ENCODE measurements around the gene ZSCAN20.
A peak's percentile ranks its signal among the peaks of the same experiment; 100 is the strongest.

The ZSCAN20 gene

DNA sequence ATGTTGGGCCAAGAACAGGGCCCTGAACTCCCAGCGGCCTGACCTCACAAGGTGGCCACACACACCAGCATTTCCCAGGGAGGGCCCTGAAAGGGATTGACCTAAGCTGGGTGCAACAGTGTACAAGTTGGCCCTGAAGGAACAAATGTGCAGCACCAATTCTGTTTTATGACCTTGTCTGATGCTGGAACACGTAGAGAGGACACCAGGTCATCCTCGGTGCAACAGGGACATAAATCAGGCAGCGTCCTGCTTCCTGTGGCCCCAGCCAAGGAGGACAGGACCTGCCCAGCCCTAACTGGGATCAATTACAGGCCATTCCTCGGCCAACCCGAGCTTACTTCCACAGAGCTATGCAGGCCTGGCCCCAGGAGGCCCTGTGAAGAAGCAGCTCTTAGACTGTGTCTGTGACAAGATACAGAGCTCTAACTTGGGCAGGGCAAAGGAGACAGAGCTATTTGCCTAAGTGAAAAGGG lies 28.7 kb upstream of the ZSCAN20 start:
- DNase-seq (ENCODE audit: low read depth), result no peak

DNA sequence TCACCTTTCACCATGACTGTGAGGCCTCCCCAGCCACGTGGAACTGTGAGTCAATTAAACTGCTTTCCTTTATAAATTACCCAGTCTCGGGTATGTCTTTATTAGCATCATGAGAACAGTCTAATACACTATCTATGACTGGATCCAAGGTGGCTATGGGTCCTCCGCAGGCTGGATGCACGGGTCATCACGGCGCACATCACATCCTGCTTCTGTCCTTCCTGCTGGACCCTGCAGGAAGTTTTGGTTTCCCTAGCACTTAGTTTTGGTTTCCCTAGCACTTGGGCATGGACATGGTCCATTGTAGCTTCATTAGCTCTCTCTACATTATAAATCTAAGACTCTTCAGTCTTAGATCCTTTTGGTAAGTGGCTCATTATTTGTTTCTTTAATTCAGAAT lies 27.3 kb upstream of the ZSCAN20 start:
- no peak for DNase-seq (ENCODE audit: low read depth)

DNA sequence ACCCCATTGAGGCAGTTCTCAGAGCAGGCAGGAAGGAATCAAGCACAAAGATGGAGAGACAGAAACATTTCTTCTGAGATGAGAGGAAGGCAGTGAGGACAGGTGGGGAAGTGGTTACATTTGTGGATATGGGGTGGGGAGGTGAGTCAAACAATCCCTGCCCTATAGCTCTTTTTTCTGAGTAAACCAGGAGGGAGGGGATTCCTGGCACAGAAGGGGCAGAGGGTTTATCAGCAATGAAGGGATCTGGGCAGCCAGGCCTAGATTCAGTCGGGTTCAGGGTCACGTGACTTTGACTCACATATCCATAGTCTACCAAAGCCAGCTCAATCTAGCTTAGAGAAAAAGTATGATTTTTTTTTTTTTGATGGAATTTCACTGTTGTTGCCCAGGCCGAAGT lies 25.9 kb upstream of the ZSCAN20 start:
- no peak for DNase-seq (ENCODE audit: low read depth)

DNA sequence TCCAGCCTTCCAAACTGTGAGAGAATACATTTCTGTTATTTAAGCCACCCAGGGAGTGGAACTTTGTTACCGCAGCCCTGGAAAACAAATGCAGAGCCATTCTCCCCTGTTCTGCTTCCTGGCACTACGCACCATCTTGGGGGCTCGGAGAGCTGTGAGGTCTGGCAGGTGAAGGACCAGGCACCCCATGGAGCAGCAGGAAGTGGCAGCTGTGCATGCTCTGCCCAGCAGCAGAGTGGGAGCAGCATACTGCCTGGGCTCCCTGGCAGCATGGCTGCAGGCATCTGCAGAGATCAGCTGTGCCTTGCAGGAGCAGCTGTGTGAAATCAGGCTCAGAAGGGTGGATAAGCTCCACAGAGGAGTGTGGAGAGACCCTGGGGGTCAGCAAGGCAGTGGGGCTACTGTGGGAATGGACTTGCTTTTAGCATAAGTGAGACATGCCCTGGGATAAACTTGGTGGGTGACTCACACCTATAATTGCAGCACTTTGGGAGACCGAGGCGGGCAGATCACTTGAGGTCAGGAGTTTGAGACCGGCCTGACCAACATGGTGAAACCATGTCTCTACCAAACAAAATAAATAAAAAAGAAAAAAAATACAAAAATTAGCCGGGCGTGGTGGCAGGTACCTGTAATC lies 17.7 kb upstream of the ZSCAN20 start:
- DNase-seq (ENCODE audit: low read depth), result no peak

DNA sequence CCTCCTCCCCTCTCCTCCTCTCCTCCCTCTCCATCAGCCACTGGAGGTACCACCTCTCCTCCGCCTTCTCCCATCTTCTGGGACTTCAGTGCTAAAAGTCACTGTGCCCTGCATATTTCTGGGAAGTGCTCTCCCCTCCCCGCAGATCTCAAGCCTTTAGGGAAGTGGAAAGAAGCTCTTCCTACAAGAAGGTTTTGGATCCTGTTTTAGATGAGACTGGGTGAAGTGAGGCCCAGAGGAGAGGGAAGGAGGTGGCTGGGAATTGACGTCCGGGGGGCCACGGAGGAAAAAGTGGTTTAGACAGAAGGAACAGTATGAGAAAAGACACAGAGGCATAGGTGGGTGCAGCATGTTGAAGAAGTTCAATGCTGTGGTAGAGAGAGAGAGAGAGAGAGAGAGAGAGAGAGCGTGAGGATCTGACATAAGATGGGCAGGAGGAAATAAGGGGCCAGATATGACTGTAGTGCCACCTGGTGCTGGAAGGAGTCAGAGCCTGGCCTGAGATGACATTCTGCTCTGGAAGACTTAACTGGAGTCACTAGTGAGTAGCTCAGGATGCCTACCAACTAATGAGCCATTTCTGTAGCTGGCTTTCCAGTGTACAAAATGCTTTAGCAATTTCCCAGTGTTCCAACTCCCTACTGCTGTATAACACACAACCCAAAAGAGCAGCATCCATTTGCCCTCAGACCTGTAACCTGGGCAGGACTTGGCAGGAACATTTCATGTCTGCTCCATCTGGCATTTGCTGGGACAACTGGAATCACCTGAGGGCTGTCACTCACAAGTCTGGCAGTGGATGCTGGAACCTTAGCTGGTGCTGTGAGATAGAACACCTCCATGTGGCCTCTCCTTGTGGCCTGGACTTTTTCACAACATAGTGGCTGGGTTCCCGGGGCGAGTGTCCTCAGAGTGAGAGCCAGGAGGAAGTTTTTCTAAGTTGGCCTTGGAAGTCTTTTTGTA lies 16.6 kb upstream of the ZSCAN20 start:
- no peak for DNase-seq (ENCODE audit: low read depth)

DNA sequence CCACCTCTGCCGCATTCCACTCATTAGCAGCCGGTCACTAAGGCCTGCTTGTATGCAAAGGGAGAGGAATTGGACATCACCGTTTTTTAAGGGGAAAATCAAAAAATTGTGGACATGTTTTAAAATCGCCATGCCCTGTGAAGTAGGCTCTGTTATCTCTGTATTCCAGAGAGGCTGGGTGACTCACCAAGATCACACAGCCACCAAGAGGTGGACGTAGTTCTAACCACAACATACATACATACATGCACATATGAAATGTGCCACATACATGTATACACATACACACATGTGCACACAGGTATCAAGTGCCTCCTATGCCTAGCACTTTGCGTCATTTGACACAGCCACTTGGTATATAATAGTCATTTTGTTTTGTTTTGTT lies 16.0 kb upstream of the ZSCAN20 start:
- DNase-seq (ENCODE audit: low read depth), result no peak

DNA sequence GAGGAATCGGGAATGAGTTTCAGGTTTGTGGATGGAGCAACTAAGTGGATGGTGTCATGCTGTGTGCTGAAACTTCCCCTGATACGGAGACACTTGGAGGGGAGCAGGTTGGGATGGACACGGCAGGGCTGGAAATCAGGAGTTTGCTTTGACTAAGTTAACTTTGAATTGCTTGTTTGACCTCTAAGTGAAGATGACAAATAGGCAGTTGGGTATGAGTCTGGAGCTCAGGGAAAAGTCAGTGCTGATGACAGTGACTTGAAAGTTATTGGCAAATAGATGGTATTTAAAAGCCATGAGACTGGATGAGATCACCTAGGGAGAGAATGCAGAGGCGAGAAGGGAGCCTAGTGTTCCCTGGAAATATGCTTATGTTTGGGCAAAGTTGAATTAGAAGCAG lies 12.8 kb upstream of the ZSCAN20 start:
- no peak for DNase-seq (ENCODE audit: low read depth)

DNA sequence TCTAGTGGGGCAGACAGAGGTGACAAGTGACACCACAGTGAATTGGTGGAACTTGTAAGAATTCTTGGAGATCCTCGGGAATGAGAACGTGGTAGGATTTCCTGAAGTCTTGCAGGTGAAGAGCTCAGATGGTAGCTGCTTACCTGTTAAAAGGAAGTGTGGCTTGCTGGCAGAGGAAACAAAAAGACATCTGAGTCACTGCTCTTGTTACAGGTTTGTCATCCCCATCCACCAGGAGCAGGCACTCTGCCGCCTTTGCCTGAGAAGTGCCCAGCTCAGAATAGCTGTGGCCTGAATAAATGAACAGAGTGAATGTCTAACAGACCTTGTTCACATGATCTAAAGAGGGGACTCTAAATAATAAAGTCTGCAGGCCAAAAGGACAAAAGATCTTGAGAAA lies 12.3 kb upstream of the ZSCAN20 start:
- DNase-seq (ENCODE audit: low read depth), result no peak

DNA sequence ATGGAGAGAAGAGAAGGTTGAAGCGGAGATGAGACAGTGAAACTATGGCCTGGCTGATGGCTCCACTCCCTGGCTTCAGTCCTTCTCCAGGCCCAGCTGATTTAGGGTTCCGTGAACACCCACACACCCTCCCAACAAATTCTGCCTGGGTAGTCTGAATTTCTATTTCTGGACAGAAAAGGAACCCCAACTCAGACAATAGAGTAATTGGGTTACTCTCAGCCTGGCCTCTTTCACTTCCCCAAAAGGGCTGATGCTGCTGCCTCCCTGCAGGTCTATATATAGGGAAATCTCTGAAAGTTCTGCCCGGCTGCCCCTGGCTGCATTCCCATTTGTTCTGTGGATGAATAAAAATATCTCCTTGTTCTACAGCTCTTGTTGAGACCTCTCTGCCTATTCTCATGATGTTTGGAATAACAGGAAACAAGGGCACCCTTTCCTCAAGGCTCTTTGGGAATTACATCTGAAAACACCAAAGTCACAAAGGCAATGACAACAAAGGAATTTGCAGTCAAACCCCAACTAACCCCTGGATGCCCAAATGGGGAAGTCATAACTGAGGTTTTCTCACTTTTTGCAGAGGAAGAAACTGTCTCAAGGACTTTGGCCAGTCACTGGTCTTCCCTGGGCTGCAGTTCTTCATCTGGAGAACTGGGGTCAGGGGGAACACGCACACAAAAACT lies 11.4 kb upstream of the ZSCAN20 start:
- no peak for DNase-seq (ENCODE audit: low read depth)

DNA sequence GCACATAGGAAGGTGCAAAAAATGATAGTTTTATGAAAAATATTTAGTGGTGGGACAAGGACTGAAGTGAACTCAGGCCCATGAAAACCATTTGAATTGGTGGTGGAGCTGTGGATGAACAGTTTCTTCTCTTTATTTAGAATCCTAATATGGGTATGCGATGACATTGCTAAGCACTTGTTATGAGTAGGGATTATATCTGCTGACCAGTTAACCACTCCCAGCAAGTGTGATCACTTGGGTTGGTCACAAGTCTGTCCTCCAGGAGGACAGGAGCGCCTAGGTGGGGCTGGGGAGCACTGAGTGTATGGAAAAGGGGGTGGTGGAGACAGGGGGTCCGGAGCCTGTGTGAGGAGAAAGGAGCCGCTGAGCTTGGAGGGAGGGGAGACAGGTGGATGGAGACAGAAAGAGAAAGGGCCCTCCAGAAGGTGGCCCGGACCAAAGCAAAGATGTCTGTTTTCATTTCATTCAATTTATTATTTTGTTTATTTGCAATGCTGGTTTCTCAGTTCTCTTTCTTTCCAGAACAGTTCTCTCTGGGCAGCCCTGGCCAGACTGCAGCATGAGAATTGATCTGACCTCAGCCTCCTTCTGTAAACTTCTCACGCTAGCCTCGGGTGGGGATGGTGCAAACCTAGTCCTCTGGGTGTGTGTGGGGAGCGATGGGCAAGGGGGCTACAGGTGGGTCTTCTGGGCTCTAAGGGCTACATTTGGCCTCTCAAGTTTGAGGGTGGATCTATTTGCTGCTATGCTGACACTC lies 9.9 kb upstream of the ZSCAN20 start:
- DNase-seq (ENCODE audit: low read depth), result no peak

DNA sequence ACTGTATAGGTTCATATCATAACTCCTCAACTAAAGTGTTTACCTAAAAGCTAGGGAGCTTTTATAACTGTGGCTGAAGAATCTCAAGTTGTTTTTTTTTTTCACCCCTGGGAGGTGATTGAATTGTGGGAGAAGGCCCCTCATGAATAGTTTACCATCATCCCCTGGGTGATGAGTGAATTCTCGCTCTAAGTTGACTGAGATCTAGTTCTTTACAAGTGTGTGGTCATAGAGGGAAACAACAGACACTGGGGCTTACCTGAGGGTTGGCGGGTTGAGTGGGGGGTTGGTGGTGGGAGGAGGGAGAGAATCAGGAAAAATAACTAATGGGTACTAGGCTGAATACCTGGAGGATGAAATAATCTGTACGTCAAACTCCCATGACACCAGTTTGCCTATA lies 7.9 kb upstream of the ZSCAN20 start:
- DNase-seq (ENCODE audit: low read depth), result no peak

DNA sequence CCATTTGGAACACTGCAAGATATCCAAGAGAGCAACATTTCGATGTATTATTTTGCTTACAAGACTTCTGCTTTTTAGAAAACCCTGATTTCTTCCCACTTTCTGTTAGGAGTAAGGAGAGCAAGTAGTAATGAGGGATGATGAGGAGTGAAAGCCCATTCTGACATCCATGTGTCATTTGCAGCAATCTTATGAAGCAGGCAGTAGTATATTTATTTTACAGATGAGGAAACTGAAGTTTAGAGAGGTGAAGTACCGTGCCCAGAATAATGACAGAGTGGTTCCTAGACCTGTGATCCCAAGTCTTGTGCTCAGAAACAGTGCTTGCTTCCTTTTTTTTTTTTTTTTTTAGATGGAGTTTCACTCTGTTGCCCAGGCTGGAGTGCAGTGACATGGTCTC lies 7.1 kb upstream of the ZSCAN20 start:
- no peak for DNase-seq (ENCODE audit: low read depth)

DNA sequence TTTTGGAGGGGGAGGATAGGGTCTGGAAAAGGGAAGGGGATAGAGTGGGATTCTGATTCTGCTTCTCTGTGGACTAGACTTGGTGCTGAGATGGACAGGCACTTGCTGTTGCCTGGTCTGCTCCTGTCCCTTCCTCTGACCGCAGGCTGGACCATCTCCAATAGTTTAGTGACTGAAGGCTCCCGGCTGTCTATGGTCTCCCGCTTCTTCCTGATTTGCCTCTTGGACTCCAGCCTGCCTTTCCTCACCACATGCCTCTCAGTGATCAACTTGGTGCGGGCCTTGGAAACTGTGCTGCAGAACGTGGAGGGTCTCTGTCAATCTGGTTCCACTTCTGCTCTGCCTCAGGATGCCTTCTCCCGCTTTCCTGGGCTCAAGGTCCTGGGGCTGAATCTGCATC lies 6.3 kb upstream of the ZSCAN20 start:
- DNase-seq (ENCODE audit: low read depth), result no peak

DNA sequence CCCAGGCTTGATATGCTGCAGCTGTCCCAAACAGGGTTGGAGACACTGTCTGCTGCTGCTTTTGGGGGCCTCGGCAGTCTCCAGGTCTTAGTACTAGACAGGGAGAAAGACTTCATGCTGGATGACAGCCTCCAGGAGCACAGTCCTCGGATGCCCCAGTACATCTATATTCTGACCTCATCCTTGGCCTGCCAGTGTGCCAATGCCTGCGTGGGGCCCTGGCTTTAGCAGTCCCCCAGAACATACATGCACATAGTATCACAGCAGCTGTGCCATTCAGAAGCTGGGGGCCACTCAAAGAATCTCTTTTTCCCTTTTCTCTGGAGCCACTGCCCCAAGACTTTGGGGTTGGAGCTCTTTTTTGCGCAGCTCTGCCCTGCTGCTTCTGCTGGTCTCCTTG lies 4.4 kb upstream of the ZSCAN20 start:
- no peak for DNase-seq (ENCODE audit: low read depth)

DNA sequence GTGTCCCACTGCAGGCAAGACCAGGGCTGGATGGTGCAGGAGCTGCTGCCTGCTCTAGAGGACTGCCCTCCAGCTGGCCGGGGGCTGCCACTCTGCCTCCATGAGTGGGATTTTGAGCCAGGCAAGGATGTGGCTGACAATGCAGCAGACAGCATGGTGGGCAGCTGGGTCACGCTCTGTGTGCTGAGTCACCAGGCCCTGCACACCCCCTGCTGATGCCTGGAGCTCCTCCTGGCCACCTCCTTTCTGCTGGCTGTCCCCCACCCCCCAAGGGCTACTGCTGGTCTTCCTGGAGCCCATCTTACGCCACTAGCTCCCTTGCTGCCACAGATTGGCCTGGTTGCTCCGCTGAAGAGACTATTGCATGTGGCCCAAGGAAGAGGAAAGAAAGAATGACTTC lies 3.9 kb upstream of the ZSCAN20 start:
- DNase-seq (ENCODE audit: low read depth), result no peak

DNA sequence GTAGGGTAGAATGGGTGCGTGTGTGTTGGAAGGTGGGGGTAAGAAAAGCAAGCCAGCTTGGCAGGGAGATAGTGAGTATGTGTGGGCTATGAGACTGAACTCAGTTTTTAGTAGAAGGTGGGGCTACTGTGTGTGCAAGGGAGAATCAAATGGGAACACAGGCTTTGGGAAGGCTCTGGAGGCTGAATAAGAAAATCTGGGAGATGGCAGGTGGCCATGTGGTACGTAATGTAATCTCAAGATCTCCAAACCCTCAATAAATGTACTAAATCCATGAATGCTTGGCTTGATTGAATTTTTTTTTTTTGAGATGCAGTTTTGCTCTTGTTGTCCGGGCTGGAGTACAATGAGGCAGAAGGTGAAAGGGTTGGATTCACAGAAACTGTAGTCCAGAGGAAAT lies 3.5 kb upstream of the ZSCAN20 start:
- DNase-seq (ENCODE audit: low read depth), result no peak

DNA sequence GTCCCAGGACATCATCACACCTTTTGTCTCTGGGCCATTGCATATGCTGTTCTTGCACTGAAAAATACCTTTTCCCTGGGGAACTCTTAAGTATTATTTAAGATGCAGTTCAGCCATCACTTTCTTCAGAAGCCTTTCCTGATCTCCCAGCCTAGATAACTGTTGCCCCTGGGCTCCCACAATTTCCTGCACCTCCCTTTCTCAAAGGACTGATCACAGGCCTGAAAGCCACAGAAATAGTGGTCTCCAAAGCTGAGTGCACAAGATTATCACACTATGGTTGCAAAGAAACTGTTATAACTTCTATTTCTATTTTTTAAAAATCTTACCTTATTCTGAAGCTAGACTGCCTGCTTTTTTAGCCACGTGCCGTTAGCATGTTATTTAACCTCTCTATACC lies 2.8 kb upstream of the ZSCAN20 start:
- DNase-seq (ENCODE audit: low read depth), result no peak

DNA sequence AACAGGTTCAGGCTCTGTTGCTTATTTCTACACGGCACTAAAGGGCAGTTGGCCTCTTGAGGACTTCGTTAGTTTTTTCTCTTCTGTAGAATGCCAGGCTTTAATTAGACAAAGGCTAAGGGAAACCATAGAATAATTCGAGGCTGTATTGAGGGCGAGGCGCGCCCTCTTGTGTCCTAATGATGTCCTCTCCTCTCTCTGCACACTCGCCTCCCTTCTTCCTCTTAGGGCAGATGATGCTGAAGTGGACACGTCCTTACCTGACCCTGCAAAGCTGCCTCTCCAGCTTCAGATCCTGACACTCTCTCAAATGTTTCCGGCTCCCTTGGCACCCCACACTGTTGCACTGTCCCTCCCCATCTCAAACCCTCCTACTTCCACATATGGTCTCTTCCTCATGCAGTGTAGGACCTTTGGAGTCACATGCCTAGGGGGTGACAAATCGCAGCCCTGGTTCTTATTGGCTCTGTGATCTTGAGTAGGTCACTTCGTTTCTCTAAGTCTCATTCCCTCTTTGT lies 1.9 kb upstream of the ZSCAN20 start:
- DNase-seq (ENCODE audit: low read depth), result peak; percentile 26

DNA sequence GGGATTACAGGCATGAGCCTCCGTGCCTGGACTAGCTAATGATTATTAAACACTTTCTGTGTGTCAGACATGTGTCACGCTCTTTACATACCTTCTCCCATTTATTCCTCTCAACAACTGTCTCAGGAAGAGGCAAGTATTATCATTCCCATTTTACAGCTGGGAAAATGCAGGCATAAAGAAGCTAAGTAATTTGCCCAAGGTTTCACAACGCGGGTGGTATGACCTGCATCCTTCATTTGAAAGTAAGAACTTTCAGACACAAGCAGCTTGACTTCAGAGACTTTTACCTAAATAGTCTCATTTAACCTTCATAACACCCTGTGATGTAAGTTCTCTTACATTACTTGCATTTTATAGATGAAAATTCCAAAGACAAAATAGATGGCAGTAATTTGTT lies 1.0 kb upstream of the ZSCAN20 start:
- no peak for DNase-seq (ENCODE audit: low read depth)

DNA sequence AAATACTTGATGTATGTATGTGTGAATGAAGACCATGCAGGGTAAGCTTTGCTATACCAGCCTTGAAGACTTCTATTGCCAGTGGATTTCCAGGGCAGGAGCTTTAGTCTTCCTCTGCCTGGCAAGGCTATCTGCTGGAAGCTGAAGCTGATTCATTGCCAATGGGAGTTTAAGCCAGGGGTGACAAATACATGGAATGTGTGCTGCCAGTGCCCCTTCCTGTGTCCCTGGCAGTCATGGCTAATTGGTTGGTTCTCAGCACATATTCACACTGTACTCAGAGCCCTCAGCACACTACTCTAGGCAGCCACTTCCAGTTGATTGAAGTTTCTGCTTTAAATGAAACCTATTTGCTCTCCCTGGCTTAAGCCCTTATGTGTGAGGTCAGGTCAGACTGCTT lies 1.5 kb downstream of the ZSCAN20 start:
- no peak for DNase-seq (ENCODE audit: low read depth)

DNA sequence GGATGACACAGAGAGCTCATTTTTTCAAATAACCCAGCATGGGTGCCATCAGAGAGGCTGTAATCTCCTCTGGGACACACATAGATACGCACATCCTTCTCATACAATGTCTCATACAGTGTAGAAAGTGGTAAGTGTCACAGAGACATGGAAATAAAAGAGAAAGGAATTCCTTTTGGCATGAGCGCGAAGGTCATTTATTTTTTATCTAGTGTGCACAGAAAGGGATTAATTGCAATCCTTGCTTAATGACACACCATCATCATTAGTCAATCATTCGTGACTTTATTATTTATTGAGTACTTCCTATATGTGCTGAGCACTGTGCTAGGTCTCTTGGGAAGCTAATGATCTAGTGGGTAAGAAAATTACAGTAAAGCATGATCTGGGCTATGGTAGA lies 5.0 kb downstream of the ZSCAN20 start:
- DNase-seq (ENCODE audit: low read depth), result no peak

DNA sequence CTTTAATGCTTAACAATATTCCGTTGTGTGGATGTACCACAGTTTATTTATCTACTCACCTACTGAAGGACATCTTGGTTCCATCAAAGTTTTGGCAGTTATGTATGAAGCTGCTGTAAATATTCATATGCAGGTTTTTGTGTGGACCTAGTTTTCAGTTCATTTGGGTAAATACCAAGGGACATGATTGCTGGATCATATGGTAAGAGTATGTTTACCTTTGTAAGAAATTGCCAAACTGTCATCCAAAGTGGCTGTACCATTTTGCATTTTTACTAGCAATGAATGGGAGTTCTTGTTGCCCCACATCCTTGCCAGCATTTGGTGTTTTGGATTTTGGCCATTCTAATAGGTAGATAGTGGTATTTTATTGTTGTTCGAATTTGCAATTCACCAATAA lies 10.0 kb downstream of the ZSCAN20 start:
- no peak for DNase-seq (ENCODE audit: low read depth)
